HEK293 (cell line): Measurements from ENCODE around the gene RNF214.

Experiments
- CTCF ChIA-PET: fragments of 350-600 bp; formaldehyde crosslinking; extraction: SDS; loops from one replicate; lab custom pipeline; 2021; ENCODE audit warnings: antibody characterized with exemption; lab: Yijun Ruan, JAX
- POLR2A ChIA-PET: fragments of 300-600 bp; formaldehyde crosslinking; extraction: SDS; loops from one replicate; lab custom pipeline; 2020; ENCODE audit warnings: antibody characterized with exemption, inconsistent platforms; lab: Yijun Ruan, JAX
- H3K27ac ChIP-seq: fragments of 200-500 bp; sonication (Bioruptor generic); 2 replicates; pipeline ENCODE4 v1.5.1; 2014; ENCODE audit warnings: low read depth, low read length, control low read depth, inconsistent platforms; ENCODE audit errors: extremely low read depth
- H3K36me3 ChIP-seq, 2 experiments: fragments of 200-500 bp in 1 of 2; sonication (Bioruptor generic) in 1 of 2; 1 replicate in 1 of 2; 2 replicates in 1 of 2; pipeline ENCODE4 v1.5.1; 2014 to 2017; ENCODE audit warnings: inconsistent platforms in 2 of 2, low read length in 2 of 2; ENCODE audit not compliant: control insufficient read depth in 2 of 2, insufficient read depth in 1 of 2
- H3K4me1 ChIP-seq: fragments of 200-500 bp; sonication (Bioruptor generic); 2 replicates; pipeline ENCODE4 v1.5.1; 2014; ENCODE audit warnings: mild to moderate bottlenecking, low read length, inconsistent platforms; ENCODE audit not compliant: control insufficient read depth, insufficient read depth
- H3K4me3 ChIP-seq: 2 replicates; pipeline ENCODE4 v1.5.1; 2011; ENCODE audit warnings: low read depth, mild to moderate bottlenecking, control low read depth, low read length, moderate library complexity
- H3K9me3 ChIP-seq: fragments of 200-500 bp; sonication (Bioruptor generic); 2 replicates; pipeline ENCODE4 v1.5.1; 2014; ENCODE audit warnings: low read depth, low read length, inconsistent platforms; ENCODE audit not compliant: control insufficient read depth, insufficient read depth
- GFI1B ChIP-seq: fragments of 450-650 bp; formaldehyde crosslinking; IDR thresholded peaks from 2 replicates; pipeline ENCODE4 v1.5.1; 2016; ENCODE audit warnings: missing biosample characterization, missing genetic modification characterization
- GLI2 ChIP-seq: fragments of 450-650 bp; formaldehyde crosslinking; IDR thresholded peaks from 2 replicates; pipeline ENCODE4; 2017; ENCODE audit warnings: missing biosample characterization, missing genetic modification characterization, low read depth, borderline replicate concordance
- KLF10 ChIP-seq: fragments of 450-650 bp; IDR thresholded peaks from 2 replicates; pipeline ENCODE4 v1.5.1; 2018; ENCODE audit warnings: missing biosample characterization, mild to moderate bottlenecking, missing genetic modification characterization
- MYNN ChIP-seq: fragments of 450-650 bp; formaldehyde crosslinking; IDR thresholded peaks from 2 replicates; pipeline ENCODE4 v1.5.1; 2016; ENCODE audit warnings: missing biosample characterization, missing genetic modification characterization, borderline replicate concordance
- SP3 ChIP-seq: fragments of 450-650 bp; formaldehyde crosslinking; IDR thresholded peaks from 2 replicates; pipeline ENCODE4 v1.5.1; 2016; ENCODE audit warnings: missing biosample characterization, missing genetic modification characterization
- ZIC2 ChIP-seq: fragments of 450-650 bp; formaldehyde crosslinking; IDR thresholded peaks from 2 replicates; pipeline ENCODE4 v1.5.1; 2016; ENCODE audit warnings: missing biosample characterization, missing genetic modification characterization
- ZNF175 ChIP-seq: fragments of 450-650 bp; formaldehyde crosslinking; IDR thresholded peaks from 2 replicates; pipeline ENCODE4 v1.5.1; 2016; ENCODE audit warnings: missing biosample characterization, missing genetic modification characterization
- ZNF221 ChIP-seq: fragments of 450-650 bp; formaldehyde crosslinking; IDR thresholded peaks from 2 replicates; pipeline ENCODE4 v1.5.1; 2017; ENCODE audit warnings: missing biosample characterization, missing genetic modification characterization, borderline replicate concordance
- ZNF223 ChIP-seq: fragments of 450-650 bp; formaldehyde crosslinking; IDR thresholded peaks from 2 replicates; pipeline ENCODE4 v1.5.1; 2016; ENCODE audit warnings: missing biosample characterization, missing genetic modification characterization
- ZNF311 ChIP-seq: fragments of 450-650 bp; formaldehyde crosslinking; IDR thresholded peaks from 2 replicates; pipeline ENCODE4 v1.5.1; 2017; ENCODE audit warnings: missing biosample characterization, missing genetic modification characterization, borderline replicate concordance
- ZNF324 ChIP-seq: fragments of 450-650 bp; formaldehyde crosslinking; IDR thresholded peaks from 2 replicates; pipeline ENCODE4 v1.5.1; 2016; ENCODE audit warnings: missing biosample characterization, missing genetic modification characterization
- ZNF404 ChIP-seq: fragments of 450-650 bp; formaldehyde crosslinking; IDR thresholded peaks from 2 replicates; pipeline ENCODE4 v1.5.1; 2017; ENCODE audit warnings: missing biosample characterization, missing genetic modification characterization
- ZNF416 ChIP-seq: fragments of 450-650 bp; formaldehyde crosslinking; IDR thresholded peaks from 2 replicates; pipeline ENCODE4 v1.5.1; 2016; ENCODE audit warnings: missing biosample characterization, missing genetic modification characterization
- ZNF48 ChIP-seq: fragments of 450-650 bp; formaldehyde crosslinking; IDR thresholded peaks from 2 replicates; pipeline ENCODE4 v1.5.1; 2016; ENCODE audit warnings: missing biosample characterization, missing genetic modification characterization
- ZNF561 ChIP-seq: fragments of 450-650 bp; IDR thresholded peaks from 2 replicates; pipeline ENCODE4 v1.5.1; 2018; ENCODE audit warnings: missing biosample characterization, missing genetic modification characterization, borderline replicate concordance
- ZNF571 ChIP-seq: fragments of 450-650 bp; formaldehyde crosslinking; IDR thresholded peaks from 2 replicates; pipeline ENCODE4 v1.5.0; 2017; ENCODE audit warnings: missing biosample characterization, missing genetic modification characterization
- ZNF610 ChIP-seq: fragments of 450-650 bp; formaldehyde crosslinking; IDR thresholded peaks from 2 replicates; pipeline ENCODE4 v1.5.1; 2016; ENCODE audit warnings: missing biosample characterization, missing genetic modification characterization, borderline replicate concordance
- ZNF623 ChIP-seq: fragments of 450-650 bp; formaldehyde crosslinking; IDR thresholded peaks from 2 replicates; pipeline ENCODE4 v1.5.1; 2016; ENCODE audit warnings: missing biosample characterization, missing genetic modification characterization
- ZNF792 ChIP-seq: fragments of 450-650 bp; formaldehyde crosslinking; IDR thresholded peaks from 2 replicates; pipeline ENCODE4 v1.5.1; 2016; ENCODE audit warnings: missing biosample characterization, missing genetic modification characterization
- TF ChIP-seq, protein P1 (sequence below): fragments of 450-650 bp; formaldehyde crosslinking; IDR thresholded peaks from 2 replicates; pipeline ENCODE4; 2016; ENCODE audit warnings: missing biosample characterization, missing genetic modification characterization
- TF ChIP-seq, protein P2 (sequence below): fragments of 450-650 bp; formaldehyde crosslinking; IDR thresholded peaks from 2 replicates; pipeline ENCODE4 v1.5.1; 2016; ENCODE audit warnings: missing biosample characterization, missing genetic modification characterization
- TF ChIP-seq, protein P3 (sequence below): fragments of 450-650 bp; IDR thresholded peaks from 2 replicates; pipeline ENCODE4 v1.5.1; 2018; ENCODE audit warnings: missing biosample characterization, missing genetic modification characterization
- TF ChIP-seq, protein P4 (sequence below): fragments of 450-650 bp; formaldehyde crosslinking; IDR thresholded peaks from 2 replicates; pipeline ENCODE4 v1.5.1; 2016; ENCODE audit warnings: missing biosample characterization, missing genetic modification characterization
- TF ChIP-seq, protein P5 (sequence below): fragments of 450-650 bp; formaldehyde crosslinking; IDR thresholded peaks from 2 replicates; pipeline ENCODE4 v1.5.1; 2016; ENCODE audit warnings: missing biosample characterization, missing genetic modification characterization
- TF ChIP-seq, protein P6 (sequence below): fragments of 450-650 bp; formaldehyde crosslinking; IDR thresholded peaks from 2 replicates; pipeline ENCODE4 v1.5.1; 2016; ENCODE audit warnings: missing biosample characterization, missing genetic modification characterization, borderline replicate concordance

The RNF214 gene

DNA sequence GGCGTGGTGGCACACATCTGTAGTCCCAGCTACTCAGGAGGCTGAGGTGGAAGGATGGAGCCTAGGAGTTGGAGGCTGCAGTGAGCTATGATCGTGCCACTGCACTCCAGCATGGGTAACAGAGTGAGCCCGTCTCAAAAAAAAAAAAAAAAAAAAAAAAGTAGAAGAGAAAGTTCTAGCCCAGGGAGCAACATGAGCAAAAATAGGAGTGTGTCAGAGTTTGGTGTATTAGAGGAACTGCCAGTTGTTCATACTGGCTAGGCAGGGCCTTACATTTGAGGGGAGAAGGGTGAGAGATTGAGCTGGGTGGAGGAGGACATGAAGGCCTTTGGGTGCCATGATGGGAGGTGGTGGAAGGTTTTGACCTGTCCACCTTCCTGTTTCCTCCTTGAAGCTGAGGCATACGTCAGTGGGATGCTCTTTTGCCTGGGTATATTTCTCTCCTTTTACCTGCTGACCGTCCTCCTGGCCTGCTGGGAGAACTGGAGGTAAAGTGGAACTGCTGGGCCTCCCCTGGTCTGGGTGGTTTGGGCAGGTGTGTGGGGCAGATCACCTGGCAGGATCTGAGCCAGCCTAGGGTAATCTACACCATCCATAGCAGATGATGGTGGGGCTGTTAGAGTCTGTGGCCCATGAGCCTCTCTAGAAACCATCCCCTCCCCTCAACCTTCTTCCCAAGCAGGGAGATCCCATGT, 46.6 kb upstream of the RNF214 start:
- Histone ChIP-seq H3K27ac (no peak overlapping the region), H3K36me3 (peaks cover 0 to 78% of the 10 kb centered on the region in 2 experiments; a peak in 1 of 3 replicates), H3K9me3 (no peaks in the 10 kb centered on the region), H3K4me1 (no peaks in the 10 kb centered on the region), H3K4me3 (no peak overlapping the region)
- TF ChIP-seq, protein P1, sequence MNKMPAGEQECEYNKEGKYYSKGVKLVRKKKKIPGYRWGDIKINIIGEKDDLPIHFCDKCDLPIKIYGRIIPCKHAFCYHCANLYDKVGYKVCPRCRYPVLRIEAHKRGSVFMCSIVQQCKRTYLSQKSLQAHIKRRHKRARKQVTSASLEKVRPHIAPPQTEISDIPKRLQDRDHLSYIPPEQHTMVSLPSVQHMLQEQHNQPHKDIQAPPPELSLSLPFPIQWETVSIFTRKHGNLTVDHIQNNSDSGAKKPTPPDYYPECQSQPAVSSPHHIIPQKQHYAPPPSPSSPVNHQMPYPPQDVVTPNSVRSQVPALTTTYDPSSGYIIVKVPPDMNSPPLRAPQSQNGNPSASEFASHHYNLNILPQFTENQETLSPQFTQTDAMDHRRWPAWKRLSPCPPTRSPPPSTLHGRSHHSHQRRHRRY: no peak
- TF ChIP-seq ZNF311 (tag by site-specific recombination) (no peak), ZNF48 (tag by site-specific recombination) (no peak), KLF10 (no peak), ZNF324 (no peak), GFI1B (tag by site-specific recombination) (no peak), ZNF221 (no peak), MYNN (tag by site-specific recombination) (no peak), ZNF792 (tag by site-specific recombination) (no peak), ZNF561 (tag by site-specific recombination) (no peak), ZNF175 (tag by site-specific recombination) (no peak), ZNF416 (tag by site-specific recombination) (no peak), ZNF223 (tag by site-specific recombination) (no peak), ZNF610 (tag by site-specific recombination) (no peak), ZNF623 (tag by site-specific recombination) (no peak), SP3 (tag by site-specific recombination) (no peak)
- TF ChIP-seq, protein P2, sequence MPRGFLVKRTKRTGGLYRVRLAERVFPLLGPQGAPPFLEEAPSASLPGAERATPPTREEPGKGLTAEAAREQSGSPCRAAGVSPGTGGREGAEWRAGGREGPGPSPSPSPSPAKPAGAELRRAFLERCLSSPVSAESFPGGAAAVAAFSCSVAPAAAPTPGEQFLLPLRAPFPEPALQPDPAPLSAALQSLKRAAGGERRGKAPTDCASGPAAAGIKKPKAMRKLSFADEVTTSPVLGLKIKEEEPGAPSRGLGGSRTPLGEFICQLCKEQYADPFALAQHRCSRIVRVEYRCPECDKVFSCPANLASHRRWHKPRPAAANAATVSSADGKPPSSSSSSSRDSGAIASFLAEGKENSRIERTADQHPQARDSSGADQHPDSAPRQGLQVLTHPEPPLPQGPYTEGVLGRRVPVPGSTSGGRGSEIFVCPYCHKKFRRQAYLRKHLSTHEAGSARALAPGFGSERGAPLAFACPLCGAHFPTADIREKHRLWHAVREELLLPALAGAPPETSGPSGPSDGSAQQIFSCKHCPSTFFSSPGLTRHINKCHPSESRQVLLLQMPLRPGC (tag by site-specific recombination): no peak
- TF ChIP-seq, protein P3, sequence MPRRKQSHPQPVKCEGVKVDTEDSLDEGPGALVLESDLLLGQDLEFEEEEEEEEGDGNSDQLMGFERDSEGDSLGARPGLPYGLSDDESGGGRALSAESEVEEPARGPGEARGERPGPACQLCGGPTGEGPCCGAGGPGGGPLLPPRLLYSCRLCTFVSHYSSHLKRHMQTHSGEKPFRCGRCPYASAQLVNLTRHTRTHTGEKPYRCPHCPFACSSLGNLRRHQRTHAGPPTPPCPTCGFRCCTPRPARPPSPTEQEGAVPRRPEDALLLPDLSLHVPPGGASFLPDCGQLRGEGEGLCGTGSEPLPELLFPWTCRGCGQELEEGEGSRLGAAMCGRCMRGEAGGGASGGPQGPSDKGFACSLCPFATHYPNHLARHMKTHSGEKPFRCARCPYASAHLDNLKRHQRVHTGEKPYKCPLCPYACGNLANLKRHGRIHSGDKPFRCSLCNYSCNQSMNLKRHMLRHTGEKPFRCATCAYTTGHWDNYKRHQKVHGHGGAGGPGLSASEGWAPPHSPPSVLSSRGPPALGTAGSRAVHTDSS (tag by site-specific recombination): no peak
- TF ChIP-seq, protein P4, sequence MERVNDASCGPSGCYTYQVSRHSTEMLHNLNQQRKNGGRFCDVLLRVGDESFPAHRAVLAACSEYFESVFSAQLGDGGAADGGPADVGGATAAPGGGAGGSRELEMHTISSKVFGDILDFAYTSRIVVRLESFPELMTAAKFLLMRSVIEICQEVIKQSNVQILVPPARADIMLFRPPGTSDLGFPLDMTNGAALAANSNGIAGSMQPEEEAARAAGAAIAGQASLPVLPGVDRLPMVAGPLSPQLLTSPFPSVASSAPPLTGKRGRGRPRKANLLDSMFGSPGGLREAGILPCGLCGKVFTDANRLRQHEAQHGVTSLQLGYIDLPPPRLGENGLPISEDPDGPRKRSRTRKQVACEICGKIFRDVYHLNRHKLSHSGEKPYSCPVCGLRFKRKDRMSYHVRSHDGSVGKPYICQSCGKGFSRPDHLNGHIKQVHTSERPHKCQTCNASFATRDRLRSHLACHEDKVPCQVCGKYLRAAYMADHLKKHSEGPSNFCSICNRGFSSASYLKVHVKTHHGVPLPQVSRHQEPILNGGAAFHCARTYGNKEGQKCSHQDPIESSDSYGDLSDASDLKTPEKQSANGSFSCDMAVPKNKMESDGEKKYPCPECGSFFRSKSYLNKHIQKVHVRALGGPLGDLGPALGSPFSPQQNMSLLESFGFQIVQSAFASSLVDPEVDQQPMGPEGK (tag by site-specific recombination): no peak
- POLR2A ChIA-PET: interaction anchor here (0.6 kb wide), 1 partner anchor 428 kb away, joined by 7 read pairs; no protein-coding TSS in a partner anchor
- CTCF ChIA-PET: interaction anchor here (0.7 kb wide), 1 partner anchor 40 kb away, joined by 3 read pairs; no protein-coding TSS in a partner anchor

DNA sequence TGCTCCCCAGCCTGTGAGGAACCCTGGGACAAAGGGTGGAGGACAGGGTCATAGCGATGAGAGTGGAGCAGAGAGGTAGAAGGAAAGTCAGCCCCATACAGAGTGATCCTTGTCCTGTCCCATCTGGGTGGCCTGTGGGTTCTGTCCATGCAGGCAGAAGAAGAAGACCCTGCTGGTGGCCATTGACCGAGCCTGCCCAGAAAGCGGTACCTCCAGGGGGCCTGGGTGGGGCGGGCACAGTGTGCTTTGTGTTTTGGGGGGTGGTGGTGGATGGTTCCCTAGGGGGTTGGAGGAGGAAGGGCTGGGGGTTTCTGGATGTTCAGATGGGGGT, 46.1 kb upstream of the RNF214 start:
- ChIA-PET POLR2A (interaction anchor here (0.6 to 1.0 kb wide), 2 partner anchors 8 to 428 kb away, joined by 3 to 7 read pairs; partner anchors contain the start of gene SIDT2), CTCF (no interaction called here)
- Histone ChIP-seq H3K27ac (no peak overlapping the region), H3K9me3 (no peaks in the 10 kb centered on the region), H3K4me3 (no peak overlapping the region), H3K4me1 (no peaks in the 10 kb centered on the region), H3K36me3 (peaks cover 0 to 79% of the 10 kb centered on the region in 2 experiments; a peak in 1 of 3 replicates)
- TF ChIP-seq ZNF404 (tag by site-specific recombination) (no peak), ZIC2 (tag by site-specific recombination) (no peak), GLI2 (no peak), ZNF571 (no peak)
- TF ChIP-seq, protein P5, sequence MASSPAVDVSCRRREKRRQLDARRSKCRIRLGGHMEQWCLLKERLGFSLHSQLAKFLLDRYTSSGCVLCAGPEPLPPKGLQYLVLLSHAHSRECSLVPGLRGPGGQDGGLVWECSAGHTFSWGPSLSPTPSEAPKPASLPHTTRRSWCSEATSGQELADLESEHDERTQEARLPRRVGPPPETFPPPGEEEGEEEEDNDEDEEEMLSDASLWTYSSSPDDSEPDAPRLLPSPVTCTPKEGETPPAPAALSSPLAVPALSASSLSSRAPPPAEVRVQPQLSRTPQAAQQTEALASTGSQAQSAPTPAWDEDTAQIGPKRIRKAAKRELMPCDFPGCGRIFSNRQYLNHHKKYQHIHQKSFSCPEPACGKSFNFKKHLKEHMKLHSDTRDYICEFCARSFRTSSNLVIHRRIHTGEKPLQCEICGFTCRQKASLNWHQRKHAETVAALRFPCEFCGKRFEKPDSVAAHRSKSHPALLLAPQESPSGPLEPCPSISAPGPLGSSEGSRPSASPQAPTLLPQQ: no peak
- TF ChIP-seq, protein P6, sequence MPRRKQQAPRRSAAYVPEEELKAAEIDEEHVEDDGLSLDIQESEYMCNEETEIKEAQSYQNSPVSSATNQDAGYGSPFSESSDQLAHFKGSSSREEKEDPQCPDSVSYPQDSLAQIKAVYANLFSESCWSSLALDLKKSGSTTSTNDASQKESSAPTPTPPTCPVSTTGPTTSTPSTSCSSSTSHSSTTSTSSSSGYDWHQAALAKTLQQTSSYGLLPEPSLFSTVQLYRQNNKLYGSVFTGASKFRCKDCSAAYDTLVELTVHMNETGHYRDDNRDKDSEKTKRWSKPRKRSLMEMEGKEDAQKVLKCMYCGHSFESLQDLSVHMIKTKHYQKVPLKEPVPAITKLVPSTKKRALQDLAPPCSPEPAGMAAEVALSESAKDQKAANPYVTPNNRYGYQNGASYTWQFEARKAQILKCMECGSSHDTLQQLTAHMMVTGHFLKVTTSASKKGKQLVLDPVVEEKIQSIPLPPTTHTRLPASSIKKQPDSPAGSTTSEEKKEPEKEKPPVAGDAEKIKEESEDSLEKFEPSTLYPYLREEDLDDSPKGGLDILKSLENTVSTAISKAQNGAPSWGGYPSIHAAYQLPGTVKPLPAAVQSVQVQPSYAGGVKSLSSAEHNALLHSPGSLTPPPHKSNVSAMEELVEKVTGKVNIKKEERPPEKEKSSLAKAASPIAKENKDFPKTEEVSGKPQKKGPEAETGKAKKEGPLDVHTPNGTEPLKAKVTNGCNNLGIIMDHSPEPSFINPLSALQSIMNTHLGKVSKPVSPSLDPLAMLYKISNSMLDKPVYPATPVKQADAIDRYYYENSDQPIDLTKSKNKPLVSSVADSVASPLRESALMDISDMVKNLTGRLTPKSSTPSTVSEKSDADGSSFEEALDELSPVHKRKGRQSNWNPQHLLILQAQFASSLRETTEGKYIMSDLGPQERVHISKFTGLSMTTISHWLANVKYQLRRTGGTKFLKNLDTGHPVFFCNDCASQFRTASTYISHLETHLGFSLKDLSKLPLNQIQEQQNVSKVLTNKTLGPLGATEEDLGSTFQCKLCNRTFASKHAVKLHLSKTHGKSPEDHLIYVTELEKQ (tag by site-specific recombination): no peak
